NT2/D1 (cell line): ENCODE measurements around the gene LSMEM2.
A peak's percentile ranks its signal among the peaks of the same experiment; 100 is the strongest.

Experiments used
- DNase-seq: peaks from one replicate; pipeline ENCODE4 v3.0.0-alpha.2; 2011; ENCODE audit warnings: low read depth, low spot score
- H3K27me3 ChIP-seq: 2 replicates; pipeline ENCODE4 v1.6.0; 2011; ENCODE audit warnings: mild to moderate bottlenecking; ENCODE audit not compliant: insufficient read length, insufficient read depth
- H3K36me3 ChIP-seq: 2 replicates; pipeline ENCODE4 v1.6.1; 2011; ENCODE audit warnings: mild to moderate bottlenecking, low read length, mixed read lengths; ENCODE audit not compliant: insufficient read depth, insufficient read length
- H3K4me1 ChIP-seq: 2 replicates; pipeline ENCODE4 v1.5.1; 2011; ENCODE audit not compliant: insufficient read depth, insufficient read length
- H3K4me3 ChIP-seq: 2 replicates; pipeline ENCODE4 v1.5.1; 2011; ENCODE audit warnings: low read depth; ENCODE audit not compliant: insufficient read length
- H3K9ac ChIP-seq: 2 replicates; pipeline ENCODE4 v1.6.0; 2011; ENCODE audit warnings: low read depth; ENCODE audit not compliant: insufficient read length
- H3K9me3 ChIP-seq: 2 replicates; pipeline ENCODE4 v1.5.1; 2011; ENCODE audit warnings: mild to moderate bottlenecking, low read length; ENCODE audit not compliant: insufficient read depth
- SUZ12 ChIP-seq: IDR thresholded peaks from 2 replicates; pipeline ENCODE4 v1.6.1; 2011; ENCODE audit not compliant: insufficient read length, insufficient read depth; ENCODE audit errors: extremely low read depth
- YY1 ChIP-seq: IDR thresholded peaks from 2 replicates; pipeline ENCODE4 v1.6.1; 2011; ENCODE audit not compliant: insufficient read length, insufficient read depth
- ZNF274 ChIP-seq: IDR thresholded peaks from 2 replicates; pipeline ENCODE4 v1.6.1; 2011; ENCODE audit warnings: mild to moderate bottlenecking, low read depth, low read length

LSMEM2 gene

DNA sequence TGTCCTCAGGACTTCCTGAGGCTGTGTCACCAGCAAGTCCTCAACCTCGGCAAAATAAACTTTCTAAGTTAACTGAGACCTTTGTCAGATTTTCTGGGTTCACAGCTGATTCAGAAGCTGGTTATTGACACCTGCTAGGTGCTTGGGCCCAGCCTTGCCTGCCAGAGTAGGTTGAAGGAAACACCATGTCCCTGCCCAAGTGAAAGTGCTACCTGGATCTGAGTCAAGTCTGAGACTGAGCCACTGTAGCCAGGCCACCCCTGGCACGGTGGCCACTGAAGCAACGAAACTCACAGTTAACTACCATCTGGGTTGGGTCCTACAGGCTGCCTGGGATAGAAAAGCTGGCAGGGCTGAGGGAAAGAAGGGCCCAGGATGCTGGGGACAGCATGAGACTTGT is 35.5 kb downstream of the LSMEM2 start:
- peaks cover 6% of the 10 kb centered on the region; the same call in 1 of the 2 replicates for H3K9me3 ChIP-seq
- H3K4me3 ChIP-seq, result no peak overlapping the region
- no peak overlapping the region for H3K9ac ChIP-seq
- no peak for DNase-seq
- peaks cover 47% of the 10 kb centered on the region for H3K36me3 ChIP-seq
- TF ChIP-seq SUZ12, result no peak
- TF ChIP-seq ZNF274, result no peak
- no peak for TF ChIP-seq YY1
- no peaks in the 10 kb centered on the region for H3K27me3 ChIP-seq
- H3K4me1 ChIP-seq, result peaks cover 26% of the 10 kb centered on the region

DNA sequence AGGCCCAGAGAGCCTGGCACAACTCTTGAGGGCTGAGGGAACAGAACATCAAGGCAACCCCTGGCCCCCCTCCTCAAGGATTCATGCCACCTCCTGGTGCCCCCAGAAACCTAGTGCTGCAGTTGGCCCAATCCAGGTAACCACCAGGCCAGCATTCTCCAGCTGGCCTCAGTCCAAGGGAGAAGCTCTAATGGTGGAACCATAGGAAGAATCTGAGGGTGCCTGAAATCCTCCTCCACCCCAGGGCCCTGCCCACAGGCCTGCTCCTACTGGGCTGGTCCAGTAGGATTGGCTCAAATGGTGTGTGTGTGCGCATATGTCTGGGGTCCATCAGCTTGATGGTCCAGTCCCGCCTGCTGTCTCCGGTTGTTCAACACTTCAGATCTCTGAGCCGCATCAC is 35.9 kb downstream of the LSMEM2 start:
- no peak for DNase-seq
- peaks cover 1% of the 10 kb centered on the region; the same call in 1 of the 2 replicates for H3K9me3 ChIP-seq
- H3K27me3 ChIP-seq, result no peaks in the 10 kb centered on the region
- TF ChIP-seq SUZ12 (no peak), YY1 (no peak), ZNF274 (no peak)
- H3K4me3 ChIP-seq, result no peak overlapping the region
- H3K4me1 ChIP-seq, result peaks cover 30% of the 10 kb centered on the region
- H3K36me3 ChIP-seq, result peaks cover 52% of the 10 kb centered on the region
- no peak overlapping the region for H3K9ac ChIP-seq

- Histone ChIP-seq H3K9me3 (no peaks in the 10 kb centered on the region), H3K4me3 (no peak overlapping the region), H3K4me1 (peaks cover 39% of the 10 kb centered on the region), H3K9ac (peak overlapping the region; percentile 66), H3K36me3 (peaks cover 62% of the 10 kb centered on the region), H3K27me3 (no peaks in the 10 kb centered on the region)
- DNase-seq, result no peak
- TF ChIP-seq SUZ12, result no peak
- no peak for TF ChIP-seq ZNF274
- TF ChIP-seq YY1, result no peak
Measured at GRCh38 chr3:50316657-50317242, 37.9 kb downstream of the LSMEM2 start.

GRCh38 chr3:50317300-50317699 is 38.4 kb downstream of the LSMEM2 start:
- H3K4me1 ChIP-seq, result peaks cover 39% of the 10 kb centered on the region
- H3K9me3 ChIP-seq, result no peaks in the 10 kb centered on the region
- H3K36me3 ChIP-seq, result peaks cover 62% of the 10 kb centered on the region
- peak overlapping the region; percentile 66 for H3K9ac ChIP-seq
- H3K27me3 ChIP-seq, result no peaks in the 10 kb centered on the region
- DNase-seq, result no peak
- TF ChIP-seq SUZ12, result no peak
- TF ChIP-seq ZNF274, result no peak
- TF ChIP-seq YY1, result no peak
- no peak overlapping the region for H3K4me3 ChIP-seq

DNA sequence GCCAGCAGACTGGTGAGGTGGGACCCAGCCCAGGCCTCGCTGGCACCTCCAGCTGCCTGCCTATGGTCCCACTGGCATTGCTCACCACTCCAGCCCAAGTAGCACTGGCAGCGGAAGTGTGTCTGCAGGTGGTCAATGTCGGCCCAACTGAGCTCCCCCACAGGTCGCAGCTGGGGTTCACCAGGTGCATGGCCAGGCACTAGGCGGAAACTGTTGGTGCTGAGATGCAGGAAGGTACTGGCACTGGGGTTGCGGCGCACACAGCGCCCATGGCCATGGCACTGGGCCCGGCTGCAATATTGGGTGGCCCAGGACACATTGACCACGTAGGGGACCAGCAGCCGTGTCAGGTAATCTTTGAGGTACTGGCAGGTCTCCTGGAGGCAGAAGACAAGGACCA is 39.3 kb downstream of the LSMEM2 start:
- TF ChIP-seq ZNF274 (no peak), YY1 (no peak), SUZ12 (no peak)
- no peak overlapping the region for H3K4me3 ChIP-seq
- peaks cover 62% of the 10 kb centered on the region for H3K36me3 ChIP-seq
- no peaks in the 10 kb centered on the region for H3K27me3 ChIP-seq
- H3K9me3 ChIP-seq, result no peaks in the 10 kb centered on the region
- no peak for DNase-seq
- H3K9ac ChIP-seq, result peak overlapping the region; percentile 57
- H3K4me1 ChIP-seq, result peaks cover 46% of the 10 kb centered on the region

DNA sequence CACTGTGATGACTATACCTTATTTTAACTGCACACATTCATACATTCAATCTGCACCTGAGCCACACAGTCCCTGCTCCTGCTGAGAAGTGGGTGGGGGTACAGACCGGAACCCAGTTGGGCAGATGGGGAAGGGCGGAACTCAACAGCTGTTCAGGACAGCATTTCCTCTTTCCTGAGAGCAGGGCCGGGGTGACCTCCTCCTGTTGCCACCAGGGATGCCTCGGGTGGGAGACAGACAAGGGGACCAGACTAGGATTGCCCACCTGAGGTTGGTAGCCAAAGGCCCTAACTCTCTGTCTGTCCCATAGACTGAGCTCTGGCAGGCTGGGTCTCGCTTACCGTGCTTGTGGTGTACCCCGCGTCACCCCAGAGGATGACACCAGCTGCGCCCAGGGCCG is 39.7 kb downstream of the LSMEM2 start:
- TF ChIP-seq SUZ12 (no peak), ZNF274 (no peak), YY1 (no peak)
- peaks cover 50% of the 10 kb centered on the region for H3K4me1 ChIP-seq
- H3K9ac ChIP-seq, result peak overlapping the region; percentile 57

GRCh38 chr3:50319181-50319893 is 40.5 kb downstream of the LSMEM2 start:
- Histone ChIP-seq H3K4me1 (peaks cover 58% of the 10 kb centered on the region), H3K4me3 (no peak overlapping the region), H3K9ac (peak overlapping the region; percentile 99), H3K36me3 (peaks cover 71% of the 10 kb centered on the region), H3K27me3 (no peaks in the 10 kb centered on the region), H3K9me3 (no peaks in the 10 kb centered on the region)
- TF ChIP-seq ZNF274 (no peak), YY1 (no peak), SUZ12 (no peak)
- no peak for DNase-seq

More for the DNA sequence above, 39.7 kb downstream of the LSMEM2 start:
- Histone ChIP-seq H3K27me3 (no peaks in the 10 kb centered on the region), H3K9me3 (no peaks in the 10 kb centered on the region), H3K4me3 (no peak overlapping the region), H3K36me3 (peaks cover 65% of the 10 kb centered on the region)
- DNase-seq, result no peak
